ENCODE measurements around the gene SLC16A13. TPM values are rescaled to one million over a fixed set of nuclear protein-coding genes. Genes with fewer than 3 reads are reported as not detected.
"Not testable (repeated sequence)": the region's sequence is repeated elsewhere in the genome, so short reads cannot be mapped to it uniquely, and the experiment has no call there.

Gene SLC16A13
- total RNA-seq (2021; fragmentation: NEBNext Ultra II Directional; extraction: Animal tissue kit (Norgen Biotek cat#: 25700)), result 1 to 10 TPM; 1.6 to 3.4 (median 1.9) TPM
- long read RNA-seq, partial matches to known transcripts, result 0 of 1 reads
- long read RNA-seq, other reads (novel, unspliced or antisense), result 1 of 1 reads

- DNase-seq, result peak; percentile 95
- no peaks in the 10 kb centered on the region for H3K9me3 Mint-ChIP-seq
- peaks cover 12% of the 10 kb centered on the region for H3K4me1 Mint-ChIP-seq (ENCODE audit: low read depth)
- H3K27ac Mint-ChIP-seq, result peak within 1 kb of the TSS; percentile 91
- no peaks in the 10 kb centered on the region for H3K36me3 Mint-ChIP-seq (ENCODE audit: low read depth)
- no peak for TF ChIP-seq CTCF (IDR thresholded peaks at IDR 0.05)
- peaks cover 3% of the 10 kb centered on the region for H3K27me3 Mint-ChIP-seq (ENCODE audit: insufficient read depth)
- H3K4me3 Mint-ChIP-seq, result peak within 1 kb of the TSS; percentile 94
These were observed at the start of gene SLC16A13 for GRCh38 chr17:7035591-7036368. Gene SLC16A13, plus strand, starts transcription at chr17:7036015. Its CDS starts 368 bp downstream, at chr17:7036383.

- H3K36me3 Mint-ChIP-seq (ENCODE audit: low read depth), result no peaks in the 10 kb centered on the region
- no peak overlapping the region for H3K4me3 Mint-ChIP-seq
- no peak overlapping the region for H3K27ac Mint-ChIP-seq
- H3K9me3 Mint-ChIP-seq, result no peaks in the 10 kb centered on the region; the same call in 1 of the 2 replicates
- TF ChIP-seq CTCF (IDR thresholded peaks at IDR 0.05), result no peak
- no peaks in the 10 kb centered on the region for H3K4me1 Mint-ChIP-seq (ENCODE audit: low read depth)
- no peak for DNase-seq
- H3K27me3 Mint-ChIP-seq (ENCODE audit: insufficient read depth), result peaks cover 3% of the 10 kb centered on the region
These were observed 49.1 kb upstream of the SLC16A13 start for GRCh38 chr17:6986676-6987075.

DNA sequence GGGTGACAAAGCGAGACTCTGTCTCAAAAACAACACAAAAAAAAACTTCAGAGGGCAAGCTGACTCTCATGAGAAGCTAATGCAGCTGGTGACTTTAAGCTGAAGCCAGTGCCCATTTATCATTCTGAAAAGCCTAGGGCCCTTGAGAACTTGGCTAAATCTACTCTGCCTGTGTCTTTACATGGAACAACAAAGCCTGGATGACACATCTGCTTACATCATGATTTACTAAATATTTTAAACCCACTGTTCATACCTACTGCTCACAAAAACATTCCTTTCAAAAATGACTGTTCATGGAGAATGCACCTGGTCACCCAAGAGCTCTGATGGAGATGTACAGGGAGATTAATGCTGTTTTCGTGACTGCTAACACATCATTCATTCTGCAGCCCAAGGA lies 46.0 kb upstream of the SLC16A13 start:
- H3K27me3 Mint-ChIP-seq (ENCODE audit: insufficient read depth), result peaks cover 3% of the 10 kb centered on the region
- no peak overlapping the region for H3K4me3 Mint-ChIP-seq
- no peak for DNase-seq
- no peaks in the 10 kb centered on the region for H3K36me3 Mint-ChIP-seq (ENCODE audit: low read depth)
- H3K9me3 Mint-ChIP-seq, result no peaks in the 10 kb centered on the region; the same call in 1 of the 2 replicates
- no peak overlapping the region for H3K27ac Mint-ChIP-seq
- no peak for TF ChIP-seq CTCF (IDR thresholded peaks at IDR 0.05)
- peaks cover 3% of the 10 kb centered on the region for H3K4me1 Mint-ChIP-seq (ENCODE audit: low read depth)

- H3K4me3 Mint-ChIP-seq; H3K27ac Mint-ChIP-seq; H3K9me3 Mint-ChIP-seq; H3K27me3 Mint-ChIP-seq (ENCODE audit: insufficient read depth); DNase-seq; H3K4me1 Mint-ChIP-seq (ENCODE audit: low read depth): not testable (repeated sequence)
- peaks cover 13% of the 10 kb centered on the region for H3K36me3 Mint-ChIP-seq (ENCODE audit: low read depth)
These were observed 42.2 kb upstream of the SLC16A13 start for GRCh38 chr17:6993613-6994056.

- no peak for DNase-seq
- peaks cover 7% of the 10 kb centered on the region for H3K4me1 Mint-ChIP-seq (ENCODE audit: low read depth)
- H3K36me3 Mint-ChIP-seq (ENCODE audit: low read depth), result peaks cover 13% of the 10 kb centered on the region
- H3K27me3 Mint-ChIP-seq (ENCODE audit: insufficient read depth), result peaks cover 1% of the 10 kb centered on the region; the same call in 1 of the 2 replicates
- TF ChIP-seq CTCF (IDR thresholded peaks at IDR 0.05), result no peak
- H3K4me3 Mint-ChIP-seq, result no peak overlapping the region
- H3K27ac Mint-ChIP-seq, result no peak overlapping the region
- no peaks in the 10 kb centered on the region; the same call in 1 of the 2 replicates for H3K9me3 Mint-ChIP-seq
These were observed 41.7 kb upstream of the SLC16A13 start for GRCh38 chr17:6994118-6994598.
